Measurements from ENCODE around the gene SNTG2.

The SNTG2 gene

GRCh38 chr2:1310202-1310601, 359.6 kb downstream of the SNTG2 start:
- no peak for TF ChIP-seq CTCF (conservative IDR thresholded peaks at IDR 0.05; ENCODE audit: low read depth, low read length)
- DNase-seq (ENCODE audit: low read depth) = no peak
- no peak overlapping the region for H3K4me3 ChIP-seq (ENCODE audit: low read length)

GRCh38 chr2:1310866-1311265, 360.2 kb downstream of the SNTG2 start:
- no peak for DNase-seq (ENCODE audit: low read depth)
- H3K4me3 ChIP-seq (ENCODE audit: low read length) = no peak overlapping the region
- TF ChIP-seq CTCF (conservative IDR thresholded peaks at IDR 0.05; ENCODE audit: low read depth, low read length) = no peak

GRCh38 chr2:1313240-1313924, 362.7 kb downstream of the SNTG2 start:
- no peak overlapping the region for H3K4me3 ChIP-seq (ENCODE audit: low read length)
- TF ChIP-seq CTCF (conservative IDR thresholded peaks at IDR 0.05; ENCODE audit: low read depth, low read length) = no peak
- DNase-seq (ENCODE audit: low read depth) = no peak

GRCh38 chr2:1314254-1314653, 363.6 kb downstream of the SNTG2 start:
- TF ChIP-seq CTCF (conservative IDR thresholded peaks at IDR 0.05; ENCODE audit: low read depth, low read length) = no peak
- no peak overlapping the region for H3K4me3 ChIP-seq (ENCODE audit: low read length)
- DNase-seq (ENCODE audit: low read depth) = no peak

GRCh38 chr2:1318366-1319009, 367.8 kb downstream of the SNTG2 start:
- TF ChIP-seq CTCF (conservative IDR thresholded peaks at IDR 0.05; ENCODE audit: low read depth, low read length) = no peak

GRCh38 chr2:1319393-1319792, 368.7 kb downstream of the SNTG2 start:
- no peak for TF ChIP-seq CTCF (conservative IDR thresholded peaks at IDR 0.05; ENCODE audit: low read depth, low read length)
- no peak for DNase-seq (ENCODE audit: low read depth)
- H3K4me3 ChIP-seq (ENCODE audit: low read length) = no peak overlapping the region

More at GRCh38 chr2:1318366-1319009, 367.8 kb downstream of the SNTG2 start:
- no peak for DNase-seq (ENCODE audit: low read depth)
- H3K4me3 ChIP-seq (ENCODE audit: low read length) = no peak overlapping the region

GRCh38 chr2:1321321-1321720, 370.7 kb downstream of the SNTG2 start:
- no peak for DNase-seq (ENCODE audit: low read depth)
- TF ChIP-seq CTCF (conservative IDR thresholded peaks at IDR 0.05; ENCODE audit: low read depth, low read length) = no peak
- no peak overlapping the region for H3K4me3 ChIP-seq (ENCODE audit: low read length)

All from retinal pigment epithelial cell (primary cell).